GM19351 (cell line): ENCODE data around the gene OR10G4.
"Not testable (repeated sequence)": the region's sequence is repeated elsewhere in the genome, so short reads cannot be mapped to it uniquely, and the experiment has no call there.

Source experiments
- ATAC-seq: cut with Tn5 transposase; IDR thresholded peaks from one replicate; pipeline ENCODE4 v1.9.1; 2021; ENCODE audit warnings: mild to moderate bottlenecking, moderate library complexity; ENCODE audit not compliant: unreplicated experiment

Gene OR10G4

GRCh38 chr11:124012697-124013096 lies at the start of gene OR10G4:
Gene OR10G4, plus strand, starts transcription at chr11:124012997. Its CDS starts 2,578 bp downstream, at chr11:124015575.
- ATAC-seq = no peak

GRCh38 chr11:123973816-123974215 lies 39.0 kb upstream of the OR10G4 start:
- no peak for ATAC-seq

- no peak for ATAC-seq
These were observed 35.8 kb upstream of the OR10G4 start for GRCh38 chr11:123976770-123977560.

GRCh38 chr11:123977731-123978347 lies 35.0 kb upstream of the OR10G4 start, which contains the start of gene OR10S1:
Gene OR10S1, minus strand, starts transcription at chr11:123977781. Its CDS starts 117 bp downstream, at chr11:123977664.
- no peak for ATAC-seq

- no peak for ATAC-seq
These were observed 33.5 kb upstream of the OR10G4 start for GRCh38 chr11:123979311-123979710.

GRCh38 chr11:123995119-123995518 lies 17.7 kb upstream of the OR10G4 start, which contains the start of gene OR10G6:
Gene OR10G6, minus strand, starts transcription at chr11:123995161. Its CDS starts 0 bp downstream, at chr11:123995161.
- no peak for ATAC-seq

- ATAC-seq = not testable (repeated sequence)
These were observed 3.0 kb downstream of the OR10G4 start for GRCh38 chr11:124015837-124016236.

- ATAC-seq = no peak
These were observed 13.7 kb downstream of the OR10G4 start, which contains the start of gene OR10G8 for GRCh38 chr11:124026498-124026897. Gene OR10G8, plus strand, starts transcription at chr11:124026798. Its CDS starts 2,825 bp downstream, at chr11:124029623.

- no peak for ATAC-seq
These were observed 23.9 kb downstream of the OR10G4 start for GRCh38 chr11:124036666-124037065.

GRCh38 chr11:124039557-124039956 lies 26.8 kb downstream of the OR10G4 start:
- ATAC-seq = no peak

- ATAC-seq = no peak
These were observed 28.5 kb downstream of the OR10G4 start, which contains the start of gene OR10G7 for GRCh38 chr11:124041254-124041653. Gene OR10G7, minus strand, starts transcription at chr11:124041325. Its CDS starts 2,324 bp downstream, at chr11:124039001.

- no peak for ATAC-seq
These were observed 30.6 kb downstream of the OR10G4 start for GRCh38 chr11:124043420-124043819.

- ATAC-seq = no peak
These were observed 38.0 kb downstream of the OR10G4 start for GRCh38 chr11:124050748-124051147.

- ATAC-seq = no peak
These were observed 40.2 kb downstream of the OR10G4 start for GRCh38 chr11:124052966-124053365.
